Breast epithelium (tissue), 4 donors: ENCODE data around the gene NUMB. TPM values are rescaled to one million over a fixed set of nuclear protein-coding genes. Genes with fewer than 3 reads are reported as not detected.

Source experiments
- DNase-seq, 2 donors: peaks; one replicate each; pipeline ENCODE4 v3.0.0-alpha.2; 2019; ENCODE audit warnings: low spot score in 2 of 2
- H3K27ac ChIP-seq, 2 donors: fragments of 200-600 bp; sonication (generic) in 1 of 2; one replicate each; pipeline ENCODE4 v1.5.1; 2016 to 2019; ENCODE audit warnings: mild to moderate bottlenecking in 1 of 2
- H3K27me3 ChIP-seq, 2 donors: fragments of 200-600 bp; sonication (generic) in 1 of 2; one replicate each; pipeline versions ENCODE4 v1.5.1 to v1.6.0; 2017 to 2019; ENCODE audit warnings: control low read depth in 1 of 2, mild to moderate bottlenecking in 1 of 2
- H3K36me3 ChIP-seq: fragments of 200-600 bp; one replicate; pipeline ENCODE4 v1.5.1; 2019
- H3K4me1 ChIP-seq, 2 donors: fragments of 200-600 bp; sonication (generic); one replicate each; pipeline ENCODE4 v1.5.1; 2016 to 2019; ENCODE audit warnings: control low read depth in 1 of 2
- H3K4me3 ChIP-seq, 3 donors: fragments of 200-600 bp; sonication (generic); 1 replicate in 2 of 3; 2 replicates in 1 of 3; pipeline ENCODE4 v1.5.1; 2016 to 2019; ENCODE audit warnings: mild to moderate bottlenecking in 3 of 3, moderate library complexity in 2 of 3
- H3K9me3 ChIP-seq, 2 donors: fragments of 200-600 bp; sonication (generic) in 1 of 2; one replicate each; pipeline ENCODE4 v1.5.1; 2016 to 2019; ENCODE audit warnings: control low read depth in 1 of 2
- CTCF ChIP-seq, 3 donors: fragments of 450-650 bp; IDR thresholded peaks; one replicate each; pipeline ENCODE4 v1.5.1; 2016 to 2017; ENCODE audit warnings: antibody characterized with exemption in 3 of 3, mild to moderate bottlenecking in 3 of 3, moderate library complexity in 3 of 3
- POLR2A ChIP-seq: fragments of 450-650 bp; IDR thresholded peaks from one replicate; pipeline ENCODE4 v1.6.1; 2016; ENCODE audit warnings: antibody characterized with exemption, mild to moderate bottlenecking, moderate library complexity
- POLR2AphosphoS5 ChIP-seq, 3 donors: sonication (generic); formaldehyde crosslinking; IDR thresholded peaks; one replicate each; pipeline ENCODE4 v1.6.1; 2017; ENCODE audit warnings: antibody characterized with exemption in 3 of 3
- intact Hi-C: fragments of 100-400 bp; cut with DNase I; formaldehyde crosslinking; loops from one replicate; pipeline ENCODE4 v1.15.1; 2023; ENCODE audit warnings: low total_unique reads
- total RNA-seq, 3 donors: library from RNA; depleted of rRNA; stranded (reverse); fragments of >200 nt; gene quantifications; one replicate each; pipeline ENCODE4 v1.1.0, GENCODE V29; 2016

NUMB gene
- total RNA-seq, 3 donors from 2014 or later: 49.6 to 84.0 (median 61.6) TPM

- TF ChIP-seq POLR2AphosphoS5 (IDR thresholded peaks at IDR 0.05) (no peak), POLR2A (no peak), CTCF (IDR thresholded peaks at IDR 0.05) (no peak)
- H3K27ac ChIP-seq: no peak overlapping the region
- no peak overlapping the region for H3K4me3 ChIP-seq
- no peaks in the 10 kb centered on the region for H3K36me3 ChIP-seq
- intact Hi-C loops: no loop called here
- H3K27me3 ChIP-seq: no peaks in the 10 kb centered on the region
- DNase-seq: no peak
- H3K4me1 ChIP-seq: no peaks in the 10 kb centered on the region
- no peaks in the 10 kb centered on the region for H3K9me3 ChIP-seq
Observed at GRCh38 chr14:73339846-73340595, 118.3 kb downstream of the NUMB start.

GRCh38 chr14:73339206-73339605, 119.1 kb downstream of the NUMB start:
- intact Hi-C loops: no loop called here
- DNase-seq: no peak
- Histone ChIP-seq H3K36me3 (no peaks in the 10 kb centered on the region), H3K4me3 (no peak overlapping the region), H3K27ac (no peak overlapping the region), H3K4me1 (no peaks in the 10 kb centered on the region), H3K9me3 (no peaks in the 10 kb centered on the region), H3K27me3 (no peaks in the 10 kb centered on the region)
- TF ChIP-seq CTCF (IDR thresholded peaks at IDR 0.05) (no peak), POLR2AphosphoS5 (IDR thresholded peaks at IDR 0.05) (no peak), POLR2A (no peak)

GRCh38 chr14:73338551-73338950, 119.8 kb downstream of the NUMB start:
- intact Hi-C loops: no loop called here
- TF ChIP-seq CTCF (IDR thresholded peaks at IDR 0.05) (no peak), POLR2AphosphoS5 (IDR thresholded peaks at IDR 0.05) (no peak), POLR2A (no peak)
- Histone ChIP-seq H3K4me3 (no peak overlapping the region), H3K27ac (no peak overlapping the region), H3K27me3 (no peaks in the 10 kb centered on the region), H3K4me1 (no peaks in the 10 kb centered on the region), H3K9me3 (no peaks in the 10 kb centered on the region), H3K36me3 (no peaks in the 10 kb centered on the region)
- no peak for DNase-seq

- no peak for DNase-seq
- Histone ChIP-seq H3K4me3 (no peak overlapping the region), H3K4me1 (no peaks in the 10 kb centered on the region), H3K27ac (no peak overlapping the region), H3K36me3 (no peaks in the 10 kb centered on the region), H3K9me3 (no peaks in the 10 kb centered on the region), H3K27me3 (no peaks in the 10 kb centered on the region)
- no peak for TF ChIP-seq POLR2AphosphoS5 (IDR thresholded peaks at IDR 0.05)
- no peak for TF ChIP-seq POLR2A
- no peak for TF ChIP-seq CTCF (IDR thresholded peaks at IDR 0.05)
- intact Hi-C loops: no loop called here
Observed at GRCh38 chr14:73333031-73333430, 125.3 kb downstream of the NUMB start.

GRCh38 chr14:73325630-73326299, 132.6 kb downstream of the NUMB start:
- H3K27ac ChIP-seq: no peak overlapping the region
- no peaks in the 10 kb centered on the region for H3K9me3 ChIP-seq
- intact Hi-C loops: no loop called here
- no peaks in the 10 kb centered on the region for H3K27me3 ChIP-seq
- H3K4me1 ChIP-seq: no peaks in the 10 kb centered on the region
- DNase-seq: no peak
- H3K4me3 ChIP-seq: no peak overlapping the region
- TF ChIP-seq POLR2AphosphoS5 (IDR thresholded peaks at IDR 0.05) (no peak), CTCF (IDR thresholded peaks at IDR 0.05) (no peak), POLR2A (no peak)
- no peaks in the 10 kb centered on the region for H3K36me3 ChIP-seq
